Esophagus muscularis mucosa (tissue), 4 donors: Measurements from ENCODE around the gene BAD.

Source experiments
- EP300 ChIP-seq: sonication (generic); formaldehyde crosslinking; IDR thresholded peaks from one replicate; pipeline ENCODE4 v1.6.1; 2017; ENCODE audit warnings: antibody characterized with exemption
- POLR2A ChIP-seq: fragments of 450-650 bp; IDR thresholded peaks from one replicate; pipeline ENCODE4 v1.6.1; 2017; ENCODE audit warnings: antibody characterized with exemption, moderate library complexity, mild to moderate bottlenecking, low read depth
- TF ChIP-seq, protein P1 (sequence below), 3 experiments: fragments of 200-600 bp in 2 of 3; fragments of 450-650 bp in 1 of 3; sonication (generic) in 2 of 3; IDR thresholded peaks; one replicate each; pipeline ENCODE4 v1.5.1; 2017 to 2019; ENCODE audit warnings: antibody characterized with exemption in 3 of 3, mild to moderate bottlenecking in 2 of 3, moderate library complexity in 1 of 3

DNA sequence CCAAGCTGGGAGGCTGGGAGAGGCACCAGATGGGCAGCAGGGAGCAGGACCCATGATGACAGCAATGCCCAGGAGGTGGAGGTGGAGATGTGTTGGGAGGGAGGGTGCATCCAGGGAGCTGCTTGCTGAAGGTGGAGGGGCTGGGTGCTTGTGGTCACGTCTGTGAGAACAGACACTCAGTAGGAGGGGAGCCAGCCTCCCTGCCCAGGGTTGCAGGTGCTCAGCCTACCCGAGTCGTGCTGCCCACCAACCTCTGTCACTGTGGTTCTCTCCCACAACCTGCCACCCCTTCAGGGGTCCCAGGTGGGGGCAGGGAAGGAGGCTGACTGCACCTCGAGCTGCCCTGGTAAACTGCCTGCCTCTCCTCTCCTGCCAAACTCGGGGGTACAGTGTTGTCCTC lies 38.9 kb upstream of the BAD start:
- no peak for TF ChIP-seq POLR2A
- TF ChIP-seq, protein P1, sequence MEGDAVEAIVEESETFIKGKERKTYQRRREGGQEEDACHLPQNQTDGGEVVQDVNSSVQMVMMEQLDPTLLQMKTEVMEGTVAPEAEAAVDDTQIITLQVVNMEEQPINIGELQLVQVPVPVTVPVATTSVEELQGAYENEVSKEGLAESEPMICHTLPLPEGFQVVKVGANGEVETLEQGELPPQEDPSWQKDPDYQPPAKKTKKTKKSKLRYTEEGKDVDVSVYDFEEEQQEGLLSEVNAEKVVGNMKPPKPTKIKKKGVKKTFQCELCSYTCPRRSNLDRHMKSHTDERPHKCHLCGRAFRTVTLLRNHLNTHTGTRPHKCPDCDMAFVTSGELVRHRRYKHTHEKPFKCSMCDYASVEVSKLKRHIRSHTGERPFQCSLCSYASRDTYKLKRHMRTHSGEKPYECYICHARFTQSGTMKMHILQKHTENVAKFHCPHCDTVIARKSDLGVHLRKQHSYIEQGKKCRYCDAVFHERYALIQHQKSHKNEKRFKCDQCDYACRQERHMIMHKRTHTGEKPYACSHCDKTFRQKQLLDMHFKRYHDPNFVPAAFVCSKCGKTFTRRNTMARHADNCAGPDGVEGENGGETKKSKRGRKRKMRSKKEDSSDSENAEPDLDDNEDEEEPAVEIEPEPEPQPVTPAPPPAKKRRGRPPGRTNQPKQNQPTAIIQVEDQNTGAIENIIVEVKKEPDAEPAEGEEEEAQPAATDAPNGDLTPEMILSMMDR (IDR thresholded peaks at IDR 0.05) = no peak
- no peak for TF ChIP-seq EP300
